ENCODE measurements around the gene CASP8AP2. TPM values are rescaled to one million over a fixed set of nuclear protein-coding genes. Genes with fewer than 3 reads are reported as not detected.
"Not testable (repeated sequence)": the region's sequence is repeated elsewhere in the genome, so short reads cannot be mapped to it uniquely, and the experiment has no call there.

The CASP8AP2 gene
- 17.0 TPM for total RNA-seq
- 10 to 100 TPM; 10.3 to 17.4 (median 13.8) TPM for polyA plus RNA-seq (ENCODE audit: insufficient read depth in 1 of 8, insufficient read length in 8 of 8, low replicate concordance in 1 of 8)
- long read RNA-seq, donor 1, partial matches to known transcripts = 8 of 8 reads
- long read RNA-seq, donor 1, other reads (novel, unspliced or antisense) = 0 of 8 reads
- long read RNA-seq, donor 2 = 0 reads
- long read RNA-seq, donor 3, partial matches to known transcripts = 0 of 2 reads
- long read RNA-seq, donor 3, other reads (novel, unspliced or antisense) = 0 of 2 reads
- long read RNA-seq, donor 4 = 0 reads
- long read RNA-seq, donor 5, partial matches to known transcripts = 17 of 22 reads
- long read RNA-seq, donor 5, other reads (novel, unspliced or antisense) = 0 of 22 reads
- long read RNA-seq, donor 6, partial matches to known transcripts = 9 of 12 reads
- long read RNA-seq, donor 6, other reads (novel, unspliced or antisense) = 0 of 12 reads
- long read RNA-seq, donor 7, partial matches to known transcripts = 14 of 18 reads
- long read RNA-seq, donor 7, other reads (novel, unspliced or antisense) = 0 of 18 reads
- long read RNA-seq, donor 8, partial matches to known transcripts = 0 of 5 reads
- long read RNA-seq, donor 8, other reads (novel, unspliced or antisense) = 0 of 5 reads
- long read RNA-seq, donor 9, partial matches to known transcripts = 13 of 15 reads
- long read RNA-seq, donor 9, other reads (novel, unspliced or antisense) = 0 of 15 reads
- long read RNA-seq, donor 10, partial matches to known transcripts = 21 of 24 reads
- long read RNA-seq, donor 10, other reads (novel, unspliced or antisense) = 0 of 24 reads
- long read RNA-seq, donor 11, partial matches to known transcripts = 9 of 14 reads
- long read RNA-seq, donor 11, other reads (novel, unspliced or antisense) = 0 of 14 reads

DNA sequence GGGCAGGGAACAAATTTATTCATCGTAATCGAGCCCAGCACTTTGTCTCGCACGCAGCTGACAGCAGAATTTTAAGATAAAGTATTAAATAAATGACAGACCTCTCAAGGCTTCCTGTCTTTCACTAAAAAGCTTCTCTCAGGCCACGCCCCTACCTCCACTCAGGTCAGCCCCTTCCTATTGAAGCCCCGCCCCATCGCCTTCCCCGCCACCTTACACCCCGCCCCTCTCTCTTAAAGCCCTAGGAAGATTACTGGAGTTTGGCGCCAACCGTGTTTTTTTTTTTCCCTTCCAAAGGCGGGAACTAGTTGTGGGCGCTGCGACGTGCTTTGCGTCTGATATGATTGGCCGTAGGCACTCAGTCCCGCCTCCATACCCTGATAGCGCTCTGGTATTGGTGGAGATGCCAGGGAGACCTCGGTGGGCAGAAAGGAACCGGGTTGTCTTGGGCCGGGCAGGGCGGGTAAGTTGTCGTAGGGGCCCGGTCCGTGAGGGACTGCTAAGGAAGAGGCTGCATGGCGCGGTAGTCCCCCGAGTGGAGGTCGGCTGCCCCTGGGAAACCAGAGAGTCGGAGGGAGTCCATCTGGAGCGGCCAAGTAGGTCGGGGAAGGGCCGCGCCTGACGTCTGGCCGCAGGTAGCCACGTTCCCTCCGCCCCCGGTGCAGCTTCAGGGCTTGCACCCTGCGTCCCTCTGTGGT is at the start of gene CASP8AP2:
CASP8AP2 (plus strand) TSS at position 409 of the 698 bp plus-strand sequence.
- Histone ChIP-seq H3K9me3 (replicated peaks; ENCODE audit: control insufficient read depth, low read depth, low read length) (no peaks in the 10 kb centered on the region), H3K4me1 (ENCODE audit: control insufficient read depth, insufficient read depth, low read length) (peaks cover 10% of the 10 kb centered on the region), H3K4me3 (ENCODE audit: low read length) (peak within 1 kb of the TSS; percentile 95), H3K36me3 (ENCODE audit: control insufficient read depth, insufficient read depth, low read length) (peaks cover 12% of the 10 kb centered on the region), H3K27me3 (ENCODE audit: control insufficient read depth, insufficient read depth, low read length) (no peaks in the 10 kb centered on the region), H3K27ac (ENCODE audit: low read length) (peak within 1 kb of the TSS; percentile 97)
- WGBS (ENCODE audit: insufficient coverage) = under 1% methylated on average over 34 of the region's 41 CpGs
- DNase-seq = peak; percentile 100

- H3K27me3 ChIP-seq (ENCODE audit: control insufficient read depth, insufficient read depth, low read length) = no peaks in the 10 kb centered on the region
- H3K9me3 ChIP-seq (replicated peaks; ENCODE audit: control insufficient read depth, low read depth, low read length) = peaks cover 2% of the 10 kb centered on the region
- H3K36me3 ChIP-seq (ENCODE audit: control insufficient read depth, insufficient read depth, low read length) = peaks cover 34% of the 10 kb centered on the region
- WGBS (ENCODE audit: insufficient coverage) = 83% methylated on average over 1 of the region's 6 CpGs
- no peak overlapping the region for H3K4me3 ChIP-seq (ENCODE audit: low read length)
- H3K4me1 ChIP-seq (ENCODE audit: control insufficient read depth, insufficient read depth, low read length) = no peaks in the 10 kb centered on the region
- no peak overlapping the region for H3K27ac ChIP-seq (ENCODE audit: low read length)
- DNase-seq = no peak
Observed at GRCh38 chr6:89781070-89782034, 48.3 kb upstream of the CASP8AP2 start.

DNA sequence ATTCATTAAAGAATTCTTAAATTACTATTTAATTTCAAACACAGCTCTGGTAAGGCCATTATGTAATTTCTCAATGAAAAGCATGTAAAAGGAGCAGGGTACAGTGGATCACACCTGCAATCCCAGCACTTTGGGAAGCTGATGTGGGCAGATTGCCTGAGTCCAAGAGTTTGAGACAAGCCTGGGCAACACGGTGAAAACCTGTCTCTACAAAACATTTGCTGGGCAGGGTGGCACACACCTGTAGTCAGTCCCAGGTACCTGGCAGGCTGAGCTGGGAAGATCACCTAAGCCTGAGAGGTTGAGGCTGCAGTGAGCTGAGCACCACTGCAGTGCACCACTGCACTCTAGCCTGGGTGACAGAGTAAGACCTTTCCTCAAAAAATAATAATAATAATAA is 47.5 kb upstream of the CASP8AP2 start:
- no peak overlapping the region for H3K4me3 ChIP-seq (ENCODE audit: low read length)
- H3K27me3 ChIP-seq (ENCODE audit: control insufficient read depth, insufficient read depth, low read length) = no peaks in the 10 kb centered on the region
- H3K36me3 ChIP-seq (ENCODE audit: control insufficient read depth, insufficient read depth, low read length) = peaks cover 34% of the 10 kb centered on the region
- H3K27ac ChIP-seq (ENCODE audit: low read length) = no peak overlapping the region
- WGBS (ENCODE audit: insufficient coverage) = 80% methylated on average over 1 of the region's 1 CpG
- no peak for DNase-seq
- no peaks in the 10 kb centered on the region for H3K4me1 ChIP-seq (ENCODE audit: control insufficient read depth, insufficient read depth, low read length)
- peaks cover 2% of the 10 kb centered on the region for H3K9me3 ChIP-seq (replicated peaks; ENCODE audit: control insufficient read depth, low read depth, low read length)

DNA sequence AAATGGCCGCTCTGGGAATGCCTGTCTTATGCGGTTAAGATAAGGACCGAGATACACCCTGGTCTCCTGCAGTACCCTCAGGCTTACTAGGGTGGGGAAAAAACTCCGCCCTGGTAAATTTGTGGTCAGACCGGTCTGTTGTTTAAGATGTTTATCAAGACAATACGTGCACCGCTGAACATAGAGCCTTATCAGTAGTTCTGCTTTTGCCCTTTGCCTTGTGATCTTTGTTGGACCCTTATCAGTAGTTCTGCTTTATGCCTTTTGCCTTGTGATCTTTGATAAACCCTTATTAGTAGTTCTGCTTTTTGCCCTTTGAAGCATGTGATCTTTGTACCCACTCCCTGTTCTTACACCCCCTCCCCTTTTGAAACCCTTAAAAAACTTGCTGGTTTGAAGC is 46.4 kb upstream of the CASP8AP2 start:
- not testable (repeated sequence) for H3K4me1 ChIP-seq (ENCODE audit: control insufficient read depth, insufficient read depth, low read length); H3K9me3 ChIP-seq (replicated peaks; ENCODE audit: control insufficient read depth, low read depth, low read length); H3K4me3 ChIP-seq (ENCODE audit: low read length); H3K27me3 ChIP-seq (ENCODE audit: control insufficient read depth, insufficient read depth, low read length); H3K27ac ChIP-seq (ENCODE audit: low read length); DNase-seq
- H3K36me3 ChIP-seq (ENCODE audit: control insufficient read depth, insufficient read depth, low read length) = peaks cover 34% of the 10 kb centered on the region
- 91% methylated on average over 7 of the region's 7 CpGs for WGBS (ENCODE audit: insufficient coverage)

DNA sequence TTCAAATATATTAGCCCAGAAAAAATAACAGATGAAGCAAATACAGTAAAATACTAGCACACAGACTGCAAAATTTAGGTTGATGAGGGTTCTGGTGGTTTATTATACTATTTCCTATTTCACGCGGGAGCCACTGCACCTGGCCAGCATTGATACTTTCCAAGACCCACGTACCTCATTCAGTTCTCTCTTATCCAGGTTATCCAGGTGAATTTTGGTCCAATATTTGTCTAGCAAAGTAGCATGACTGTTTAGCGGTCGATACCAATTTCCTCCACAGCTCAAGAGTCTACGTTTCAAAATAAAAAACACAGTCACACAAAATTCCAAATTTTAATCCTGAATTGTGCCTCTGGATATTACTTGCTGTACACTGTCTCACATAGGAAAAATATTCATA is 44.8 kb upstream of the CASP8AP2 start:
- peaks cover 2% of the 10 kb centered on the region for H3K9me3 ChIP-seq (replicated peaks; ENCODE audit: control insufficient read depth, low read depth, low read length)
- no peaks in the 10 kb centered on the region for H3K4me1 ChIP-seq (ENCODE audit: control insufficient read depth, insufficient read depth, low read length)
- H3K4me3 ChIP-seq (ENCODE audit: low read length) = no peak overlapping the region
- no peaks in the 10 kb centered on the region for H3K27me3 ChIP-seq (ENCODE audit: control insufficient read depth, insufficient read depth, low read length)
- WGBS (ENCODE audit: insufficient coverage) = 93% methylated on average over 3 of the region's 6 CpGs
- no peak overlapping the region for H3K27ac ChIP-seq (ENCODE audit: low read length)
- DNase-seq = no peak
- peaks cover 36% of the 10 kb centered on the region for H3K36me3 ChIP-seq (ENCODE audit: control insufficient read depth, insufficient read depth, low read length)

GRCh38 chr6:89786970-89787369 is 42.7 kb upstream of the CASP8AP2 start:
- Histone ChIP-seq H3K36me3 (ENCODE audit: control insufficient read depth, insufficient read depth, low read length) (peaks cover 43% of the 10 kb centered on the region), H3K4me3 (ENCODE audit: low read length) (no peak overlapping the region), H3K9me3 (replicated peaks; ENCODE audit: control insufficient read depth, low read depth, low read length) (peaks cover 2% of the 10 kb centered on the region), H3K4me1 (ENCODE audit: control insufficient read depth, insufficient read depth, low read length) (no peaks in the 10 kb centered on the region), H3K27me3 (ENCODE audit: control insufficient read depth, insufficient read depth, low read length) (no peaks in the 10 kb centered on the region), H3K27ac (ENCODE audit: low read length) (no peak overlapping the region)
- no CpG with 5 or more reads among the region's 2 CpGs for WGBS (ENCODE audit: insufficient coverage)
- no peak for DNase-seq

GRCh38 chr6:89787660-89788328 is 41.9 kb upstream of the CASP8AP2 start:
- no peak for DNase-seq
- Histone ChIP-seq H3K4me1 (ENCODE audit: control insufficient read depth, insufficient read depth, low read length) (no peaks in the 10 kb centered on the region), H3K4me3 (ENCODE audit: low read length) (no peak overlapping the region), H3K36me3 (ENCODE audit: control insufficient read depth, insufficient read depth, low read length) (peaks cover 47% of the 10 kb centered on the region), H3K27ac (ENCODE audit: low read length) (no peak overlapping the region), H3K9me3 (replicated peaks; ENCODE audit: control insufficient read depth, low read depth, low read length) (peaks cover 2% of the 10 kb centered on the region), H3K27me3 (ENCODE audit: control insufficient read depth, insufficient read depth, low read length) (no peaks in the 10 kb centered on the region)
- 80% methylated on average over 4 of the region's 7 CpGs for WGBS (ENCODE audit: insufficient coverage)

DNA sequence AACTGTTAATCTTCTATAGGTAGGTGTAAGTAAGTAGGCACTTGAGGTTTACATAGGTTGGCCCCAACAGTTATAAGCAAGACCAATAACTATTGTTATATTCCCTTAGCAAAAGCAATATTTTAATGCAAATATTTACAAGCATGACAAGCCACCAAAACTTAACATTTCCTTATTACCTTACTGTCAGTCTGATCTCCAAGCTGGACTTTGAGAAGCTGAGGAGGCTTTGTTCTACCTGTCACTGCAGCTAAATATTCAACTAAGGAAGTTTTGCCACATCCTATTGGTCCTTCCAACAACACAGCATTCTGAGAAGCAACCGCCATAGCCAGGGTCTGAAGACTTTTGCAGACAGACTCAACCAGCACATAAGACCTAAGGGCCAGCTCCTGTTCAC is 39.7 kb upstream of the CASP8AP2 start:
- 100% methylated on average over 1 of the region's 1 CpG for WGBS (ENCODE audit: insufficient coverage)

GRCh38 chr6:89790403-89790802 is 39.3 kb upstream of the CASP8AP2 start:
- peaks cover 7% of the 10 kb centered on the region for H3K4me1 ChIP-seq (ENCODE audit: control insufficient read depth, insufficient read depth, low read length)
- DNase-seq = no peak
- peaks cover 39% of the 10 kb centered on the region for H3K36me3 ChIP-seq (ENCODE audit: control insufficient read depth, insufficient read depth, low read length)
- WGBS (ENCODE audit: insufficient coverage) = no CpG with 5 or more reads among the region's 2 CpGs
- H3K27ac ChIP-seq (ENCODE audit: low read length) = no peak overlapping the region
- H3K9me3 ChIP-seq (replicated peaks; ENCODE audit: control insufficient read depth, low read depth, low read length) = no peaks in the 10 kb centered on the region
- no peaks in the 10 kb centered on the region for H3K27me3 ChIP-seq (ENCODE audit: control insufficient read depth, insufficient read depth, low read length)
- H3K4me3 ChIP-seq (ENCODE audit: low read length) = no peak overlapping the region

More for the DNA sequence above, 39.7 kb upstream of the CASP8AP2 start:
- peaks cover 7% of the 10 kb centered on the region for H3K4me1 ChIP-seq (ENCODE audit: control insufficient read depth, insufficient read depth, low read length)
- no peak overlapping the region for H3K27ac ChIP-seq (ENCODE audit: low read length)
- no peak for DNase-seq
- H3K4me3 ChIP-seq (ENCODE audit: low read length) = no peak overlapping the region
- no peaks in the 10 kb centered on the region for H3K27me3 ChIP-seq (ENCODE audit: control insufficient read depth, insufficient read depth, low read length)
- H3K36me3 ChIP-seq (ENCODE audit: control insufficient read depth, insufficient read depth, low read length) = peaks cover 38% of the 10 kb centered on the region
- no peaks in the 10 kb centered on the region for H3K9me3 ChIP-seq (replicated peaks; ENCODE audit: control insufficient read depth, low read depth, low read length)
